Measurements from ENCODE around the gene REN. TPM values are rescaled to one million over a fixed set of nuclear protein-coding genes. Genes with fewer than 3 reads are reported as not detected.
A peak's percentile ranks its signal among the peaks of the same experiment; 100 is the strongest.

The REN gene
- total RNA-seq, 1 donor from 2014 or later, result not detected

GRCh38 chr1:204126386-204126785 lies 39.8 kb downstream of the REN start:
- TF ChIP-seq, protein P1, sequence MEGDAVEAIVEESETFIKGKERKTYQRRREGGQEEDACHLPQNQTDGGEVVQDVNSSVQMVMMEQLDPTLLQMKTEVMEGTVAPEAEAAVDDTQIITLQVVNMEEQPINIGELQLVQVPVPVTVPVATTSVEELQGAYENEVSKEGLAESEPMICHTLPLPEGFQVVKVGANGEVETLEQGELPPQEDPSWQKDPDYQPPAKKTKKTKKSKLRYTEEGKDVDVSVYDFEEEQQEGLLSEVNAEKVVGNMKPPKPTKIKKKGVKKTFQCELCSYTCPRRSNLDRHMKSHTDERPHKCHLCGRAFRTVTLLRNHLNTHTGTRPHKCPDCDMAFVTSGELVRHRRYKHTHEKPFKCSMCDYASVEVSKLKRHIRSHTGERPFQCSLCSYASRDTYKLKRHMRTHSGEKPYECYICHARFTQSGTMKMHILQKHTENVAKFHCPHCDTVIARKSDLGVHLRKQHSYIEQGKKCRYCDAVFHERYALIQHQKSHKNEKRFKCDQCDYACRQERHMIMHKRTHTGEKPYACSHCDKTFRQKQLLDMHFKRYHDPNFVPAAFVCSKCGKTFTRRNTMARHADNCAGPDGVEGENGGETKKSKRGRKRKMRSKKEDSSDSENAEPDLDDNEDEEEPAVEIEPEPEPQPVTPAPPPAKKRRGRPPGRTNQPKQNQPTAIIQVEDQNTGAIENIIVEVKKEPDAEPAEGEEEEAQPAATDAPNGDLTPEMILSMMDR (IDR thresholded peaks at IDR 0.05; ENCODE audit: unreplicated experiment), result no peak
- no peaks in the 10 kb centered on the region for H3K9me3 Mint-ChIP-seq (ENCODE audit: low read depth)
- H3K4me1 Mint-ChIP-seq (ENCODE audit: low read depth), result peaks cover 14% of the 10 kb centered on the region
- no peak for DNase-seq (ENCODE audit: low spot score, unreplicated experiment)
- peaks cover 12% of the 10 kb centered on the region for H3K36me3 Mint-ChIP-seq (ENCODE audit: insufficient read depth)
- H3K4me3 Mint-ChIP-seq (ENCODE audit: low read depth), result no peak overlapping the region
- H3K27me3 Mint-ChIP-seq, result no peaks in the 10 kb centered on the region
- peak overlapping the region; percentile 88 for H3K27ac Mint-ChIP-seq

DNA sequence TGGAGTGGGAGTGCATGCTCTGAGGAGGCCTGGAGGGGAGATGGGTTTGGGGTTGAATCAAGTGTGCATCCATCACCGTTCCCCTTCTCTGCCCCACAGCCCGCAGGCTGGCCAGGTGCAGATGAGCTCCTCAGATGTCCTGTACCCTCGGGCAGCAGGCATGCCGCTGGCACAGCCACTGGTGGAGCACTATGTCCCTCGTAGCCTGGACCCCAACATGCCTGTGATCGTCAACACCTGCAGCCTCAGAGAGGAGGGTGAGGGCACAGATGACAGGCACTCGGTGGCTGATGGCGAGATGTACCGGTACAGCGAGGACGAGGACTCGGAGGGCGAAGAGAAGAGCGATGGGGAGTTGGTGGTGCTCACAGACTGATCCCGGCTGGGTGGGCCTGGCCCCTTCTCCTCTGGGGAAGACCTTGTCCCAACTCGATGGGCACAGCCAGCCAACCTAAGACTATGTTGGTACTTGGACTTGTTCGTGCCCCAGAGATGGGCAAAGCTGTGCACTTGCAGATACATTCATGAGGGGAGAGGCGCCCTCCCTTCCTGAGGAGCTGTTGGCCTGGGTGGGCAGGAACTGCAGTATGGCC lies 40.3 kb downstream of the REN start:
- Mint-ChIP-seq H3K27ac (peak overlapping the region; percentile 31), H3K27me3 (no peaks in the 10 kb centered on the region), H3K9me3 (ENCODE audit: low read depth) (no peaks in the 10 kb centered on the region), H3K4me3 (ENCODE audit: low read depth) (no peak overlapping the region), H3K4me1 (ENCODE audit: low read depth) (peaks cover 14% of the 10 kb centered on the region), H3K36me3 (ENCODE audit: insufficient read depth) (peaks cover 11% of the 10 kb centered on the region)
- no peak for DNase-seq (ENCODE audit: low spot score, unreplicated experiment)
- TF ChIP-seq, protein P1 (IDR thresholded peaks at IDR 0.05; ENCODE audit: unreplicated experiment), result no peak

DNA sequence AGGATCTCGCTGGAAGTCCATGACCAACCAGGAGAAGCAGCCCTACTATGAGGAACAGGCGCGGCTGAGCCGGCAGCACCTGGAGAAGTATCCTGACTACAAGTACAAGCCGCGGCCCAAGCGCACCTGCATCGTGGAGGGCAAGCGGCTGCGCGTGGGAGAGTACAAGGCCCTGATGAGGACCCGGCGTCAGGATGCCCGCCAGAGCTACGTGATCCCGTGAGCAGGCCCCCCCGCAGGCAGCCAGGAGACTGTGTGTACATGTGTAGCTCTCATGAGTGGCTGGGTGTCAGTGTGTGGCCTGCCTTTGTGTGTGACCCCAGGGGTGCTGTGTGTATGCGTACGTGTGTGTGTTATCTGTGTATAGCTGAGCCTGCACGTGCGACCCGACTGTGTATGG lies 41.5 kb downstream of the REN start:
- peaks cover 14% of the 10 kb centered on the region for H3K4me1 Mint-ChIP-seq (ENCODE audit: low read depth)
- H3K36me3 Mint-ChIP-seq (ENCODE audit: insufficient read depth), result peaks cover 13% of the 10 kb centered on the region
- H3K27ac Mint-ChIP-seq, result no peak overlapping the region
- H3K4me3 Mint-ChIP-seq (ENCODE audit: low read depth), result no peak overlapping the region
- TF ChIP-seq, protein P1 (IDR thresholded peaks at IDR 0.05; ENCODE audit: unreplicated experiment), result no peak
- H3K9me3 Mint-ChIP-seq (ENCODE audit: low read depth), result no peaks in the 10 kb centered on the region
- no peaks in the 10 kb centered on the region for H3K27me3 Mint-ChIP-seq
- no peak for DNase-seq (ENCODE audit: low spot score, unreplicated experiment)

DNA sequence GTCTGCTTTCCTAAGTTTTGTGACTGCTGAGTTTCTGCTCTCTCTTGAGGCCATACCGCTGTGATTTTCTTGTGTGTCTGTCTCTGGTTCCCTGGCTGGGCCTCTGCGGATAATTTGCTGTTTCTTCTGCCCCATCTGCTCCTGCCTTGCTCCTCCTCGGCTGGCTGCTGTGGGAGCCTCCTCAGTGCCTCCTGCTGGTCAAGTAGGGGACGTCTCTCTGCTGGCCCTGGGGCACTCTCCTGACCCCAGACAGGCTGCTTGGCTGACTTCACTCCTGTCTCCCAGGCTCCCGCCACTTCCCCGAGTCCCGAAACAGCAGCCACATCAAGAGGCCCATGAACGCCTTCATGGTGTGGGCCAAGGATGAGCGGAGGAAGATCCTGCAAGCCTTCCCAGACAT lies 42.8 kb downstream of the REN start:
- H3K27ac Mint-ChIP-seq, result no peak overlapping the region

DNA sequence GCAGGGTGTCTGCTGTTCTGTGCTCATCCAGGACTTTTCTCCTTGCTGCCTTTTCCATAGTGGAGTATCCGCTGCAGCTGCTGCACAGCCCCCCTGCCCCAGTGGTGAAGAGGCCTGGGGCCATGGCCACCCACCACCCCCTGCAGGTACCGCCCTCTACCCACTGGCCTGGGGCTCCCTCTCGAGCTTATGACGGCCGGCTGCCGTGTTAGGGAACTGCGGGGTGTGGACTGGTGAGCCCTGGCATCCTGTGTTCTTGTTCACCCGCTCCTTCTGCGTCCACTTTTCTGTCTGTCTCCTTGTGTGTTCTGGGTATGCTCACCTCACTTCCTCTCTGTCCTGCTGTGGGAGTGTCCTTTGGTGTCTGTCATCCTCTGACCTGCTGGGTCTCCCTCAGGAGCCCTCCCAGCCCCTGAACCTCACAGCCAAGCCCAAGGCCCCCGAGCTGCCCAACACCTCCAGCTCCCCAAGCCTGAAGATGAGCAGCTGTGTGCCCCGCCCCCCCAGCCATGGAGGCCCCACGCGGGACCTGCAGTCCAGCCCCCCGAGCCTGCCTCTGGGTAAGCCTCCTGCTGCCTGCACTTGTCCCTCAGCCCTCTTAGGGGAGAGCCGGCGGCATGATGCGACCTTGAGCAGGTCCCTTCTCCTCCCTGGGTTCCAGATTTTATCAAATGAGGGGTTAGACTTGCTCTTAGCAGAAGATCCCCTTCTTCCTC lies 44.1 kb downstream of the REN start:
- H3K36me3 Mint-ChIP-seq (ENCODE audit: insufficient read depth), result peaks cover 16% of the 10 kb centered on the region
- no peak for DNase-seq (ENCODE audit: low spot score, unreplicated experiment)
- H3K4me1 Mint-ChIP-seq (ENCODE audit: low read depth), result peaks cover 2% of the 10 kb centered on the region
- no peaks in the 10 kb centered on the region for H3K9me3 Mint-ChIP-seq (ENCODE audit: low read depth)
- H3K27ac Mint-ChIP-seq, result no peak overlapping the region
- no peaks in the 10 kb centered on the region for H3K27me3 Mint-ChIP-seq
- TF ChIP-seq, protein P1 (IDR thresholded peaks at IDR 0.05; ENCODE audit: unreplicated experiment), result no peak
- H3K4me3 Mint-ChIP-seq (ENCODE audit: low read depth), result no peak overlapping the region

More for the DNA sequence above, 42.8 kb downstream of the REN start:
- Mint-ChIP-seq H3K36me3 (ENCODE audit: insufficient read depth) (peaks cover 15% of the 10 kb centered on the region), H3K27me3 (no peaks in the 10 kb centered on the region), H3K4me1 (ENCODE audit: low read depth) (peaks cover 8% of the 10 kb centered on the region), H3K4me3 (ENCODE audit: low read depth) (no peak overlapping the region), H3K9me3 (ENCODE audit: low read depth) (no peaks in the 10 kb centered on the region)
- TF ChIP-seq, protein P1 (IDR thresholded peaks at IDR 0.05; ENCODE audit: unreplicated experiment), result peak; percentile 52
- DNase-seq (ENCODE audit: low spot score, unreplicated experiment), result no peak
